GM18499 (cell line): ENCODE data around the gene MUC5B.
"Not testable (repeated sequence)": the region's sequence is repeated elsewhere in the genome, so short reads cannot be mapped to it uniquely, and the experiment has no call there.

Experiments used
- ATAC-seq: cut with Tn5 transposase; IDR thresholded peaks from one replicate; pipeline ENCODE4 v1.9.1; 2021; ENCODE audit warnings: moderate number of reproducible peaks; ENCODE audit not compliant: insufficient read depth, unreplicated experiment

Gene MUC5B

DNA sequence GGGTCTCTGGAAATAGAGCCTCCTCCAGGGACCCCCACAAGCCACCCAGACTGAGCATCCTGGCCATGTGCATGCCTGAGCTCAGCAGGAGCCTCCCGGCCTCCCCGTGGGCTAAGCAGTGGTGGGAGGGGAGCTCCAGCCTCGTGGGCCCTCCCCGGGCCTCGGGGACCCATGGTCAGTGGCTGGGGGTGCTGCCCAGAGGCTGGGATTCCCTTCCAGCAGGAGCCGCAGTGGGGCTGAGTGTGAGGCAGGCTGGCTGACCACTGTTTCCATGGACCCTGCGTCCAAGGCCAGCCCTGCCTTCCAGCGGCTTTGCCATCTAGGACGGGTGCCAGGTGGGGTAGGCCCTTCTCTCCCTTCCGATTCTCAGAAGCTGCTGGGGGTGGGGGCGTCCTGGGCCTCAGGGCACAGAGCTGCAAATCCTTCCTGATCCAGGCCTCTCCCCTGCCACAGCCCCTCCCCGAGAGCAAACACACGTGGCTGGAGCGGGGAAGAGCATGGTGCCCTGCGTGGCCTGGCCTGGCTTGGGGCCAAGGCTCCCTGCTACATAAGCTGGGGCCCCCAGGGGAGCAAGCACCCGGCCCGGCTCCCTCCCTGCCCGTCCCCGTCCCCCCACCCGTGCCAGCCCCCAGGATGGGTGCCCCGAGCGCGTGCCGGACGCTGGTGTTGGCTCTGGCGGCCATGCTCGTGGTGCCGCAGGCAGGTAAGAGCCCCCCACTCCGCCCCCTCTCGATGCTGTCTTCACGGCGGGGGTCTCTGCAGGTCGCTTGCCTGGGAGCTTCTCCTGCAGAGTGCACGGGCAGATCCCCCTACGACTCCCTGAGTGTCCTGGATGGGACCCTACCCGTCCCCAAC is at the start of gene MUC5B:
Gene MUC5B, plus strand, starts transcription at position 576 of the 855 bp plus-strand sequence. Its CDS starts 58 bp downstream, at position 634.
- no peak for ATAC-seq

- ATAC-seq: not testable (repeated sequence)
Measured at GRCh38 chr11:1173396-1173795, 49.5 kb upstream of the MUC5B start.

GRCh38 chr11:1174441-1175370 is 48.2 kb upstream of the MUC5B start:
- no peak for ATAC-seq

GRCh38 chr11:1175461-1176223 is 47.2 kb upstream of the MUC5B start:
- no peak for ATAC-seq

DNA sequence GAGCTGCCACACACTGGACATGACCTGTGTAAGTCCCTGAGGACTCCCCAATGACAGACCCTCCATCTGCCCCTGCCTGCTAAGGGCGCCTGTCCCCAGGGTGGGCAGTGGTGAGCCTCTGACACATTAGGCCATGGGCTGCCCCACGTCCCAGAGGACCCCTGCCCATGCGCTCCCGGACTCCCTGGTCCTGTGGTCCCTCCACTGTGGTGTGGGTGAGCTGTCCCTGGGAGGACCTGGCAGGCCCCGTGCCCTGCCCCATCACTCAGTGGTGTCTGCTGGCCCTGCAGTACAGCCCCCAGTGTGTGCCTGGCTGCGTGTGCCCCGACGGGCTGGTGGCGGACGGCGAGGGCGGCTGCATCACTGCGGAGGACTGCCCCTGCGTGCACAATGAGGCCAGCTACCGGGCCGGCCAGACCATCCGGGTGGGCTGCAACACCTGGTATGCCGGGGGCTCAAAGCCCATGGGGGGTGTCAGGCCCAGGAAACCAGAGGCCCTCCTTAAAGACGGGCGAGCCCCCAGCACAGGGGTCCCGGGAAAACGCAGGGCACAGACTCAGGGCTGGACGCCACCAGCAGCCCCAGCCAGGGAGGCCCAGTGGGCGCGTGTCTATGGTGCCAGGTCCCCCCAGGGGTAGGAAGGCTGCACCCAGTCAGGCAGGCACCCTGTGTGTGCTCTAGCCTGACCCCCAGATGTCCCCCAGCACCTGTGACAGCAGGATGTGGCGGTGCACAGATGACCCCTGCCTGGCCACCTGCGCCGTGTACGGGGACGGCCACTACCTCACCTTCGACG is 46.4 kb upstream of the MUC5B start:
- no peak for ATAC-seq

GRCh38 chr11:1177020-1177770 is 45.7 kb upstream of the MUC5B start:
- ATAC-seq: no peak

- ATAC-seq: no peak
Measured at GRCh38 chr11:1177771-1178090, 45.1 kb upstream of the MUC5B start.

GRCh38 chr11:1178201-1178885 is 44.5 kb upstream of the MUC5B start:
- ATAC-seq: no peak

DNA sequence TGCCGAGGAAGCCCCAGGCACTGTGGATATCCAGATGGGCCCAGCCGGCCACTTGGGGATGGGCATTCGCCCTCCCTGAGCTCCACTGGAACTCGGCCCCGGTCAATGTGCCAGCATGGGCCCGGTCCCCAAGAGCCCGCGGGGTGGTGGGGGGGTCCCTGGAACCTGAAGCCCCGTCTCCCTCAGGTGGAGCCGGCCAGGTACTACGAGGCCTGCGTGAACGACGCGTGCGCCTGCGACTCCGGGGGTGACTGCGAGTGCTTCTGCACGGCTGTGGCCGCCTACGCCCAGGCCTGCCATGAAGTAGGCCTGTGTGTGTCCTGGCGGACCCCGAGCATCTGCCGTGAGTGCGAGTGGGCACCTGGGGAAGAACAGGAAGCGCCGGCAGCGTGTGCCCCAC is 44.0 kb upstream of the MUC5B start:
- ATAC-seq: no peak

- ATAC-seq: no peak
Measured at GRCh38 chr11:1179641-1180040, 43.2 kb upstream of the MUC5B start.

GRCh38 chr11:1180171-1180570 is 42.7 kb upstream of the MUC5B start:
- ATAC-seq: no peak

DNA sequence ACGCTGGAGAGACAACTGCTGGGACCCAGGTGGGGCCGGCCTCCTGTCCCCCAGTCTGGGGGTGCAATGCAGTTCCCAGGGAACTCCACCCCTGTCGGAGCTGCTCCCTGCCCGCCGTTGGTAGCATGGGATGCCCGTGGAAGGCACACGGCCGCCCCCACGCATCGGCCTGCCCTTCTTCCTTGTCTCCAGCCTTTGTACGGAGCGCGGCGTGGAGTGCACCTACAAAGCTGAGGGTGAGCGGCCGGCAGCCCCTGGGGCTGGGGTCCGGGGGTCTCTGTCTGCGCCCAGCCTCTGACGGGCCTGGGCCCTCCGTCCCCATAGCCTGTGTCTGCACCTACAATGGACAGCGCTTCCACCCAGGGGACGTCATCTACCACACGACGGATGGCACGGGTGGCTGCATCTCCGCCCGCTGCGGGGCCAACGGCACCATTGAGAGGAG is 41.9 kb upstream of the MUC5B start:
- ATAC-seq: no peak

DNA sequence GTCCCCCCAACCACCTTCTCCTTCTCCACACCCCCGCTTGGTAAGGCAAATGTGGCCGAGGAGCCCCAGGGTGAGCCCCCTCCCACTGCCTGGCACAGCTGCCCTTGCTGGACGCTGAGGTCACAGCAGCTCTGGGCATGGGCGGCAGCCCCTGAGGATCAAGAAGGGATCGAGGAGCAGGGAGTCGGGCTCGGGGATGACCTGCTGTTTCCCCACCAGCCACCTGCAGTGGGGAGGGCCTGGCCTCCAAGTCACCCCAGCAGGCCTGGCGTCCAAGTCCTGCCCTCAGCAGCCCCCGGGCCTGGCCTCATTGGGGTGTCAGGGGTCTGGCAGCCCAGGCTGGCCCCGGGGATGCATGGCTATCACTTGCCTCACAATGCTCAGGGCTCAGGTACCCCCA is 41.4 kb upstream of the MUC5B start:
- no peak for ATAC-seq

DNA sequence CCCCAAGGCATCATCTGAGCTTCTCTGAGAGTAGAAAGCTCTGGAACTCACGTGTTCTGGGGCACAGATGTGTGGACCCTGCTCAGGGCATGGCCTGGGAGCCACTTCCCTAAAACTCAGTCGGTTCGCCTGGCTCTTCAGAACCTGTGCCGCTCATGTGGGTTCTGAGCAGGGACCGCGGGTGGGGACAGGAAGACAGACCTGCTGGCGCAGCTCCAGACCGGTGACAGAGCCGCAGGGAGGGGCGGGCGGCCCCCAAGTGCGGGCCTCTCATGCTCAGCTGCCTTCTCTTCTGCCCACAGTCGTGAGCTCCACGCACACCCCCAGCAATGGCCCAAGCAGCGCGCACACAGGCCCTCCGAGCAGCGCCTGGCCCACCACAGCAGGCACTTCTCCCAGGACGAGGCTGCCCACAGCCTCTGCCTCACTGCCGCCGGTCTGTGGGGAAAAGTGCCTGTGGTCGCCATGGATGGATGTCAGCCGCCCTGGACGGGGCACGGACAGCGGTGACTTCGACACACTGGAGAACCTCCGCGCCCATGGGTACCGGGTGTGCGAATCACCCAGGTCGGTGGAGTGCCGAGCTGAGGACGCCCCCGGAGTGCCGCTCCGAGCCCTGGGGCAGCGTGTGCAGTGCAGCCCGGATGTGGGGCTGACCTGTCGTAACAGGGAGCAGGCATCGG is 40.9 kb upstream of the MUC5B start:
- ATAC-seq: no peak

GRCh38 chr11:1184139-1184538 is 38.7 kb upstream of the MUC5B start:
- ATAC-seq: not testable (repeated sequence)

- ATAC-seq: not testable (repeated sequence)
Measured at GRCh38 chr11:1188451-1189130, 34.3 kb upstream of the MUC5B start.

- not testable (repeated sequence) for ATAC-seq
Measured at GRCh38 chr11:1189816-1190215, 33.0 kb upstream of the MUC5B start.
